Thoracic aorta (tissue), 2 donors: ENCODE results near the gene MAP6D1. TPM values are rescaled to one million over a fixed set of nuclear protein-coding genes. Genes with fewer than 3 reads are reported as not detected.

Experiments
- ATAC-seq: fragments of 150-250 bp; one replicate; pipeline ENCODE4 v1.8.0; 2017; ENCODE audit warnings: low read depth; ENCODE audit not compliant: insufficient number of reproducible peaks, low FRiP score
- DNase-seq: peaks from one replicate; pipeline ENCODE4 v3.0.0-alpha.2; 2020; ENCODE audit warnings: low spot score
- H3K27ac ChIP-seq, 2 donors: fragments of 200-600 bp; sonication (generic); 1 replicate in 1 of 2; 2 replicates in 1 of 2; pipeline ENCODE4 v1.5.1; 2016; ENCODE audit warnings: mild to moderate bottlenecking in 2 of 2, moderate library complexity in 2 of 2
- H3K27me3 ChIP-seq: fragments of 200-600 bp; sonication (generic); replicated peaks from 2 replicates; pipeline ENCODE4 v1.6.0; 2016; ENCODE audit warnings: mild to moderate bottlenecking; ENCODE audit not compliant: insufficient read depth
- H3K36me3 ChIP-seq: fragments of 200-600 bp; sonication (generic); one replicate; pipeline ENCODE4 v1.5.1; 2016
- H3K4me1 ChIP-seq, 2 donors: fragments of 200-600 bp; sonication (generic); 1 replicate in 1 of 2; 2 replicates in 1 of 2; pipeline versions ENCODE4 v1.5.1 to v1.6.0; 2016; ENCODE audit warnings: low read depth in 2 of 2, mild to moderate bottlenecking in 1 of 2; ENCODE audit not compliant: control insufficient read depth in 1 of 2
- H3K4me3 ChIP-seq: fragments of 200-600 bp; sonication (generic); 2 replicates; pipeline ENCODE4 v1.5.1; 2016; ENCODE audit warnings: mild to moderate bottlenecking
- H3K9me3 ChIP-seq: fragments of 200-600 bp; sonication (generic); 2 replicates; pipeline ENCODE4 v1.5.1; 2016
- total RNA-seq, 2 donors: library from RNA; depleted of rRNA; stranded (reverse); fragments of >200 nt; gene quantifications; one replicate each; pipeline versions ENCODE4 v1.1.0 to v1.2.3, GENCODE V29; 2016
- TF ChIP-seq, protein P1 (sequence below): fragments of 200-600 bp; sonication (generic); IDR thresholded peaks from one replicate; pipeline ENCODE4 v1.5.1; 2019; ENCODE audit warnings: antibody characterized with exemption

The MAP6D1 gene
- total RNA-seq, 2 donors from 2014 or later, result 4.3 to 9.5 TPM

DNA sequence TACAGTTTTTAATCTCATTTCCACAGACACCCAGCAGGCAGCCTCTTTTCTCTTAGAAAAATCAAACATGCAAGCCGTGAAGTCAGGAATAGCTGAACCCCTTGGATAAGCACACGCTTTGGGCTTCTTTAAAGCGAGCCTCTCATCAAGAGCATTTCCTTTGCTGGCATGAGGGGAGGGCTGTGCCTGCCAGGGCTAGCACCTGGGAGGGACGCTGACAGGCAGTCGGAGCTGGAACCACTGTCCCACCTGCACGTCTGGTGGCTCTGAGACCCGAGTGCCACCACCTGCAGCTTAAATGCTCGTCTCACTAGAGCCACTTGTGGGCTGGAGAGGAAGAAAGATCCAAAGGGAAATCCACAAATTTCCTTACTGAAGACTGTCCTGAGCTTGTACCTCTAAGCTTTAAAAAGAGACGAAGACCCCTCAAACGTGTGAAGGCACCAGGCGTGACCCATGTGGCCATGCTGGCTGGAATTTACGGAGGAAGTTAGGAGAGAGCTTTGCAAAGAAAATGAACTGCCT, 9.4 kb downstream of the MAP6D1 start:
- TF ChIP-seq, protein P1, sequence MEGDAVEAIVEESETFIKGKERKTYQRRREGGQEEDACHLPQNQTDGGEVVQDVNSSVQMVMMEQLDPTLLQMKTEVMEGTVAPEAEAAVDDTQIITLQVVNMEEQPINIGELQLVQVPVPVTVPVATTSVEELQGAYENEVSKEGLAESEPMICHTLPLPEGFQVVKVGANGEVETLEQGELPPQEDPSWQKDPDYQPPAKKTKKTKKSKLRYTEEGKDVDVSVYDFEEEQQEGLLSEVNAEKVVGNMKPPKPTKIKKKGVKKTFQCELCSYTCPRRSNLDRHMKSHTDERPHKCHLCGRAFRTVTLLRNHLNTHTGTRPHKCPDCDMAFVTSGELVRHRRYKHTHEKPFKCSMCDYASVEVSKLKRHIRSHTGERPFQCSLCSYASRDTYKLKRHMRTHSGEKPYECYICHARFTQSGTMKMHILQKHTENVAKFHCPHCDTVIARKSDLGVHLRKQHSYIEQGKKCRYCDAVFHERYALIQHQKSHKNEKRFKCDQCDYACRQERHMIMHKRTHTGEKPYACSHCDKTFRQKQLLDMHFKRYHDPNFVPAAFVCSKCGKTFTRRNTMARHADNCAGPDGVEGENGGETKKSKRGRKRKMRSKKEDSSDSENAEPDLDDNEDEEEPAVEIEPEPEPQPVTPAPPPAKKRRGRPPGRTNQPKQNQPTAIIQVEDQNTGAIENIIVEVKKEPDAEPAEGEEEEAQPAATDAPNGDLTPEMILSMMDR, result no peak
- no peaks in the 10 kb centered on the region for H3K9me3 ChIP-seq
- peaks cover 11% of the 10 kb centered on the region for H3K36me3 ChIP-seq
- H3K4me3 ChIP-seq, result no peak overlapping the region
- no peak for ATAC-seq
- H3K27me3 ChIP-seq, result no peaks in the 10 kb centered on the region
- H3K27ac ChIP-seq, result no peak overlapping the region
- H3K4me1 ChIP-seq, result peaks cover 0 to 4% of the 10 kb centered on the region in 2 donors
- DNase-seq, result no peak

DNA sequence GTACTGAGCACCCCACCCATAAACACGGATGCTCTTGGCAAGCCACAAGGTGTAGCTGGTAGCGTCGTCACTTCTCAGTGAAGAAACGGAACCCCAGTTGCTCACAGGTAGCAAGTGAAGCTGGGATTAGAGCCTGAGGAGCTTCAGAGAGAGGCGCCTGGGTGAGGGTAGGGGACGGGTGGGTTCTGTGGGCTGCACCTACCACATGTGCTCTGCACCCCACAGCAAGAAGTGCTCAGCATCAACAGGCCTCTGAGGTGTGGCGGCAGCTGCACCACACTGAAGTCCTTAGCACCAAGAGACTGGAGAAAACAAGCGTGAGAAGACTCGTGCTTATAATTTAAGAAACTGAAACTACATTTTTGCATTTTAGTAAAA, 9.8 kb downstream of the MAP6D1 start:
- ATAC-seq, result no peak
- Histone ChIP-seq H3K4me1 (peaks cover 0 to 4% of the 10 kb centered on the region in 2 donors), H3K27ac (no peak overlapping the region), H3K9me3 (no peaks in the 10 kb centered on the region), H3K36me3 (peaks cover 15% of the 10 kb centered on the region), H3K27me3 (no peaks in the 10 kb centered on the region), H3K4me3 (no peak overlapping the region)
- DNase-seq, result no peak
- TF ChIP-seq, protein P1, result no peak

DNA sequence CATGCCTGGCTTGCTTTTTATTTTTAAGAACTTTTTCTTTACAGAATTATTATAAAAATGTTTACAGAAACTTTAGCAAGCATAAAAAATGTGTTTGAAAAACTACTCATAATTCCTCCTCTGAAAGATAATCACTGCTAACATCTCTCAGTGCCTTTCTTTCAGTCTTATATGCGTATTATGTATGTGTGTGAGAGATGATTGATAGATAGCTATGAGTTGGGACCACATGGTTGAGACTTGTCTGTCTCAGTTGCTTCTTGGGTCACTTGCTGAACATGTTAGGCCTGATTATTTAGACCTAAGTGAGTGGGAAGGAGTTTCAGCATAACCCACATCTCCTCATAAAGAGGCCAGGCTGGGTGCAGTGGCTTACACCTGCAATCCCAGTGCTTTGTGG, 11.1 kb downstream of the MAP6D1 start:
- H3K9me3 ChIP-seq, result no peaks in the 10 kb centered on the region
- H3K4me3 ChIP-seq, result no peak overlapping the region
- no peaks in the 10 kb centered on the region for H3K27me3 ChIP-seq
- DNase-seq (no peak), ATAC-seq (no peak)
- peaks cover 27% of the 10 kb centered on the region for H3K36me3 ChIP-seq
- TF ChIP-seq, protein P1, result no peak
- peaks cover 0 to 4% of the 10 kb centered on the region in 2 donors for H3K4me1 ChIP-seq
- no peak overlapping the region for H3K27ac ChIP-seq

DNA sequence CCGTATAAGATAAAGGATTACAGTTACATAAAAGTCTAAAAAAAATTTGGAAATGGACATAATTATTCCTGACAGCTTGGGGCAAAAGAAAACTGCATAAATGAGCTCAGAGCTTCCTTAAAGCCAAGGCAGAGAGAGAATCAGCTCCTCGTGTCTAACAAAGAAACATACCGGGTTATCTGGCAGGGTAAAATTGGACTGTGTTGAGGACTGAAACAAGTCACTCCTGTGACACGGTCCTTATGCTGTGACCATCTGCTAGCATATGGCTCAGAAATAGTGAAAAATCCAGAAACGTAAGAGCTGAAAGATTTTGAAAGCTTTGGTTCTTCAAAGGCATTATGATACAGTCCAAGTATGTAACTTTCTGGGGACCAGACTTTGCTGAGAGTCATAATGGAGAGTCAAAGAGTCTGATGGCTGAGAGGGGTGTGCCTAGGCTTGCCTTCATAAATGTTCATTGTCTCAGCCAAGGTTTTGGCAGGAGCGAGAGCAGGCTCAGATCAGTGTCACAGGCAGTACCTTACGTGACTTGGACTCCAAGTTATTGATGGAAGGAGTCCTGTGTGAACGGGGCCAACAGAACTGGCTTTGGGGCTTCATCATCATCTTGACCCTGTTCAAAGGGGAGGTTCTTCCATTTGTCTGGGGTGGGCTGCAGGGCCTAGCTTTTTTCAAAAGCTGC, 12.5 kb downstream of the MAP6D1 start:
- TF ChIP-seq, protein P1, result no peak
- H3K27me3 ChIP-seq, result no peaks in the 10 kb centered on the region
- H3K27ac ChIP-seq, result no peak overlapping the region
- H3K4me3 ChIP-seq, result no peak overlapping the region
- DNase-seq (no peak), ATAC-seq (no peak)
- H3K36me3 ChIP-seq, result peaks cover 40% of the 10 kb centered on the region
- H3K9me3 ChIP-seq, result no peaks in the 10 kb centered on the region
- peaks cover 0 to 4% of the 10 kb centered on the region in 2 donors for H3K4me1 ChIP-seq

DNA sequence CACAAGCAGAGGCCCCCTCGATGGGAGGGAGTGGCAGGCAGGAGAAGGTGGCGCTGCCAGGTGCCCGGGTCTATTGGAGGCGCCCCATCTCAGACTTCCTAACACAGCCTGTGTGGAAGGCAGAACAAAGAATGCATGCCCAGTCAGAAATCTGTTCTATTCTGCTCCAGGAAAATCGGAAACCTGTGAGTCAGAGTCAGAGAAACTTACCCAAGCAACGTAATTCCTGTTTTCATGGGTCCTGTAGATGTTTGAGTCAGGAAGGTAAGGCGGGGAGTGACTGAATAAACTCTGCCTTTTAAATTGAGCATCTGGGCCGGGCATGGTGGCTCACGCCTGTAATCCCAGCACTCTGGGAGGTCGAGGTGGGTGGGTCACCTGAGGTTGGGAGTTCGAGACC, 13.7 kb downstream of the MAP6D1 start:
- H3K9me3 ChIP-seq, result no peaks in the 10 kb centered on the region
- H3K4me1 ChIP-seq, result peaks cover 0 to 4% of the 10 kb centered on the region in 2 donors
- H3K27me3 ChIP-seq, result no peaks in the 10 kb centered on the region
- no peak overlapping the region for H3K27ac ChIP-seq
- ATAC-seq (no peak), DNase-seq (no peak)
- TF ChIP-seq, protein P1, result no peak
- no peak overlapping the region for H3K4me3 ChIP-seq
- peaks cover 46% of the 10 kb centered on the region for H3K36me3 ChIP-seq
